Ovary (tissue), 9 donors: ENCODE measurements around the gene EHD3. TPM values are rescaled to one million over a fixed set of nuclear protein-coding genes. Genes with fewer than 3 reads are reported as not detected.

ENCODE experiments used
- DNase-seq, 5 donors: peaks; one replicate each; pipeline ENCODE4 v3.0.0-alpha.2; 2019 to 2020
- H3K27ac ChIP-seq, 2 donors: fragments of 200-600 bp; one replicate each; pipeline versions ENCODE4 v1.5.1 to v1.8.0; 2019 to 2022
- H3K27me3 ChIP-seq: fragments of 200-600 bp; one replicate; pipeline ENCODE4 v1.8.0; 2022
- H3K36me3 ChIP-seq: fragments of 200-600 bp; sonication (generic); one replicate; pipeline ENCODE4 v1.5.1; 2019
- H3K4me1 ChIP-seq: one replicate; pipeline ENCODE4 v1.8.1; 2013; ENCODE audit warnings: mild to moderate bottlenecking, moderate library complexity; ENCODE audit not compliant: insufficient read depth
- H3K4me3 ChIP-seq: fragments of 200-600 bp; sonication (generic); one replicate; pipeline ENCODE4 v1.5.1; 2017
- H3K9me3 ChIP-seq, 2 donors: fragments of 200-600 bp in 1 of 2; sonication (generic) in 1 of 2; one replicate each; pipeline versions ENCODE4 v1.5.1 to v1.8.1; 2013 to 2019; ENCODE audit warnings: mild to moderate bottlenecking in 1 of 2, moderate library complexity in 1 of 2
- EP300 ChIP-seq: sonication (generic); formaldehyde crosslinking; IDR thresholded peaks from one replicate; pipeline ENCODE4 v1.6.1; 2017; ENCODE audit warnings: antibody characterized with exemption
- POLR2A ChIP-seq: fragments of 450-650 bp; IDR thresholded peaks from one replicate; pipeline ENCODE4 v1.6.1; 2017; ENCODE audit warnings: antibody characterized with exemption, mild to moderate bottlenecking, moderate library complexity
- WGBS, 3 donors: extraction: QIAGEN DNeasy Blood & Tissue Kit in 1 of 3; methylation state at CpG; one replicate each; pipeline versions ENCODE4 v1.1.5 to v1.1.7; 2013 to 2017; 5-methylcytosine and 5-hydroxymethylcytosine counted together
- intact Hi-C, 4 donors: fragments of 100-400 bp; cut with DNase I; formaldehyde crosslinking; loops; one replicate each; pipeline versions ENCODE4 v1.11.0 to v1.15.1; 2022 to 2023
- polyA plus RNA-seq, 2 donors: library from polyadenylated mRNA; stranded (reverse); fragments of 200-250 nt in 1 of 2; fragments of 350-450 nt in 1 of 2; fragmentation: Illumina TruSeq in 1 of 2; extraction: RNeasy Lipid Tissue Mini Kit (QIAGEN cat#74804) in 1 of 2; gene quantifications; one replicate each; pipeline ENCODE4 v1.2.3, GENCODE V29; 2013 to 2014
- small RNA-seq: library from RNA; depleted of rRNA; stranded (forward); fragments of <200 nt; gene quantifications from one replicate; pipeline ENCODE3, GENCODE V24; 2016
- total RNA-seq, 7 donors: library from RNA; depleted of rRNA in 2 of 7; stranded (reverse); fragments of >200 nt in 2 of 7; fragmentation: NEBNext Ultra II Directional in 3 of 7; extraction: Animal tissue kit (Norgen Biotek cat#: 25700) in 3 of 7; gene quantifications; one replicate each; pipeline versions ENCODE4 v1.1.0 to v1.2.4, GENCODE V29; 2016 to 2023
- TF ChIP-seq, protein P1 (sequence below), 3 donors: fragments of 450-650 bp in 2 of 3; fragments of 200-600 bp in 1 of 3; IDR thresholded peaks; one replicate each; pipeline versions ENCODE4 v1.5.1 to v1.8.0; 2016 to 2022; ENCODE audit warnings: antibody characterized with exemption in 3 of 3, mild to moderate bottlenecking in 1 of 3
- donor health status: DM: no; HTN: no; CAD: no; lungs with moderate emphysema.
- donor health status: DM: no; HTN: no; CAD: no.
- donor health status: Bipolar disorder and iron deficiency.
- donor health status: DM: yes; HTN: yes; CAD: no.
- donor health status: DM: no; HTN: no; CAD: no.
- donor health status: DM: yes; HTN: yes; CAD: no.

EHD3 gene
- total and polyA plus RNA-seq, 9 donors: 2.8 to 10.6 (median 3.5) TPM

DNA sequence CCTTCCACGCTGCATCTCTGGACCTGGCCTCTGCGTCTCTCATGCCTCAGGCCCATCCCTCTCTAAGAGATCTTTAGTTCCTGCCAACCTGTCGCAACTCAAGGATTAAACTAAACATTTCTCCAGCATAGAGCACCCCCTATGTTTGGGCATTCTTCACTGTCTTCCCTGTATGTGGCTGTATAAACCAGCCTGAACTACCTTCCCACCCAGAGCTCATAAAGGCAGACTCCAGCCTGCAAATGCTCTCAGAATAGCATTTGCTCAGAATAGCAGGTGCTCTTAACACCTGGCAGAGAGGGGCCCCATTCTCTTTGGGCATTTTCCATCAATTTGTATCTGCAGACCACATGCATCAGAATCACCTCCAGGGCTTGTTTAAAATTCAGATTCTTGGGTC, 83.4 kb downstream of the EHD3 start:
- Histone ChIP-seq H3K27ac (no peak overlapping the region), H3K27me3 (no peaks in the 10 kb centered on the region), H3K36me3 (no peaks in the 10 kb centered on the region), H3K9me3 (no peaks in the 10 kb centered on the region), H3K4me1 (no peaks in the 10 kb centered on the region), H3K4me3 (no peak overlapping the region)
- TF ChIP-seq EP300: no peak
- intact Hi-C loops: no loop called here
- no peak for DNase-seq
- WGBS, 3 donors: 60 to 64% (median 62%) methylated on average over 3 of the region's 3 CpGs

- 78 to 82% (median 78%) methylated on average over 11 of the region's 11 CpGs for WGBS, 3 donors
- TF ChIP-seq POLR2A (no peak), EP300 (no peak)
- TF ChIP-seq, protein P1, sequence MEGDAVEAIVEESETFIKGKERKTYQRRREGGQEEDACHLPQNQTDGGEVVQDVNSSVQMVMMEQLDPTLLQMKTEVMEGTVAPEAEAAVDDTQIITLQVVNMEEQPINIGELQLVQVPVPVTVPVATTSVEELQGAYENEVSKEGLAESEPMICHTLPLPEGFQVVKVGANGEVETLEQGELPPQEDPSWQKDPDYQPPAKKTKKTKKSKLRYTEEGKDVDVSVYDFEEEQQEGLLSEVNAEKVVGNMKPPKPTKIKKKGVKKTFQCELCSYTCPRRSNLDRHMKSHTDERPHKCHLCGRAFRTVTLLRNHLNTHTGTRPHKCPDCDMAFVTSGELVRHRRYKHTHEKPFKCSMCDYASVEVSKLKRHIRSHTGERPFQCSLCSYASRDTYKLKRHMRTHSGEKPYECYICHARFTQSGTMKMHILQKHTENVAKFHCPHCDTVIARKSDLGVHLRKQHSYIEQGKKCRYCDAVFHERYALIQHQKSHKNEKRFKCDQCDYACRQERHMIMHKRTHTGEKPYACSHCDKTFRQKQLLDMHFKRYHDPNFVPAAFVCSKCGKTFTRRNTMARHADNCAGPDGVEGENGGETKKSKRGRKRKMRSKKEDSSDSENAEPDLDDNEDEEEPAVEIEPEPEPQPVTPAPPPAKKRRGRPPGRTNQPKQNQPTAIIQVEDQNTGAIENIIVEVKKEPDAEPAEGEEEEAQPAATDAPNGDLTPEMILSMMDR (IDR thresholded peaks at IDR 0.05): no peak
- no peak for DNase-seq
- Histone ChIP-seq H3K27me3 (no peaks in the 10 kb centered on the region), H3K9me3 (no peaks in the 10 kb centered on the region), H3K36me3 (no peaks in the 10 kb centered on the region), H3K27ac (no peak overlapping the region), H3K4me3 (no peak overlapping the region), H3K4me1 (no peaks in the 10 kb centered on the region)
- intact Hi-C loops: no loop called here
Observed at GRCh38 chr2:31318361-31319336, 84.7 kb downstream of the EHD3 start.

Small RNA genes within 50 kb of the gene (small RNA-seq; reads per million reads assigned to genes)
- not detected for gene RNA5SP90

Other genes starting within 250 kb of the EHD3 start
- gene GALNT14, start 95.7 kb upstream of the EHD3 start, total RNA-seq: 1 to 10 TPM in 4 of 7 donors, not detected in 3; 1.1 to 9.8 (median 1.6) TPM
- 1 to 10 TPM in 1 of 2 donors, under 1 TPM in 1; 0.28 to 1.6 TPM for gene GALNT14, start 95.7 kb upstream of the EHD3 start, polyA plus RNA-seq
- gene CAPN14, start 16.6 kb upstream of the EHD3 start, total RNA-seq: under 1 TPM in 5 of 7 donors, not detected in 2; 0.05 to 0.23 (median 0.08) TPM
- gene CAPN14, start 16.6 kb upstream of the EHD3 start, polyA plus RNA-seq: under 1 TPM; 0.05 TPM
- under 1 TPM in 2 of 7 donors, not detected in 5; 0.12 to 0.13 TPM for gene XDH, start 180.6 kb downstream of the EHD3 start, total RNA-seq
- gene XDH, start 180.6 kb downstream of the EHD3 start, polyA plus RNA-seq: not detected